ENCODE data around the gene GIN1.

DNA sequence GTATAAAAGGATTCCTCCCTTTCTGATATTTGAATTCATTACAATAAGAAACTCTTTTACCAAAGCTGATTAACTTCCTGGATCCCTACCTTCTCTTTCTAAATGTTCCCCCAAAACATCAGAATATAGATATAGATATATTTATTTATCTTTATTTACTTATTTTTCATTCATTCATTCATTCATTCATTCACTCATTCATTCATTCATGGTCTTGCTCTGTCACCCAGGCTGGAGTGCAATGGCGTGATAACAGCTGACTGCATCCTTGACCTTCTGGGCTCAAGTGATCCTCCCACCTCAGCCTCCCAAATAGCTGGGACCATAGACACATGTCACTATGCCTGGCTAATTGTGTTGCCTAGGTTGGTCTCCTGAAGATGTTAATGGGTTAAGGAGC lies 30.7 kb downstream of the GIN1 start:
- no peak for TF ChIP-seq GATA2 (IDR thresholded peaks at IDR 0.05; ENCODE audit: low read depth, low read length)
- no peak for TF ChIP-seq GATA3 (IDR thresholded peaks at IDR 0.05; ENCODE audit: low read depth, low read length)
